Subcutaneous abdominal adipose tissue (tissue), 5 donors: ENCODE measurements around the gene CUX1.

Experiments used
- H3K27ac ChIP-seq: one replicate; pipeline ENCODE4 v1.7.0; 2013; ENCODE audit warnings: low read depth, mild to moderate bottlenecking, inconsistent platforms, low read length, moderate library complexity
- H3K27me3 ChIP-seq, 5 donors: one replicate each; pipeline ENCODE4 v1.7.0; 2013; ENCODE audit warnings: low read length in 5 of 5, inconsistent platforms in 1 of 5; ENCODE audit not compliant: control insufficient read depth in 5 of 5, insufficient read depth in 4 of 5
- H3K36me3 ChIP-seq, 5 donors: one replicate each; pipeline ENCODE4 v1.7.0; 2013; ENCODE audit warnings: low read length in 5 of 5; ENCODE audit not compliant: control insufficient read depth in 5 of 5, insufficient read depth in 5 of 5
- H3K4me1 ChIP-seq, 5 donors: one replicate each; pipeline ENCODE4 v1.7.0; 2013; ENCODE audit warnings: low read length in 5 of 5, mild to moderate bottlenecking in 3 of 5, moderate library complexity in 1 of 5; ENCODE audit not compliant: control insufficient read depth in 5 of 5, insufficient read depth in 5 of 5
- H3K4me3 ChIP-seq, 5 donors: one replicate each; pipeline ENCODE4 v1.7.0; 2013; ENCODE audit warnings: low read length in 5 of 5, low read depth in 1 of 5
- H3K9ac ChIP-seq, 5 donors: one replicate each; pipeline ENCODE4 v1.7.0; 2013; ENCODE audit warnings: low read length in 5 of 5, mild to moderate bottlenecking in 4 of 5, moderate library complexity in 3 of 5
- H3K9me3 ChIP-seq, 5 donors: one replicate each; pipeline ENCODE4 v1.7.0; 2013; ENCODE audit warnings: low read length in 5 of 5; ENCODE audit not compliant: control insufficient read depth in 5 of 5
- donor health status: healthy.
- donor health status: healthy.
- donor health status: healthy.
- donor health status: healthy.
- donor health status: healthy.

The CUX1 gene

DNA sequence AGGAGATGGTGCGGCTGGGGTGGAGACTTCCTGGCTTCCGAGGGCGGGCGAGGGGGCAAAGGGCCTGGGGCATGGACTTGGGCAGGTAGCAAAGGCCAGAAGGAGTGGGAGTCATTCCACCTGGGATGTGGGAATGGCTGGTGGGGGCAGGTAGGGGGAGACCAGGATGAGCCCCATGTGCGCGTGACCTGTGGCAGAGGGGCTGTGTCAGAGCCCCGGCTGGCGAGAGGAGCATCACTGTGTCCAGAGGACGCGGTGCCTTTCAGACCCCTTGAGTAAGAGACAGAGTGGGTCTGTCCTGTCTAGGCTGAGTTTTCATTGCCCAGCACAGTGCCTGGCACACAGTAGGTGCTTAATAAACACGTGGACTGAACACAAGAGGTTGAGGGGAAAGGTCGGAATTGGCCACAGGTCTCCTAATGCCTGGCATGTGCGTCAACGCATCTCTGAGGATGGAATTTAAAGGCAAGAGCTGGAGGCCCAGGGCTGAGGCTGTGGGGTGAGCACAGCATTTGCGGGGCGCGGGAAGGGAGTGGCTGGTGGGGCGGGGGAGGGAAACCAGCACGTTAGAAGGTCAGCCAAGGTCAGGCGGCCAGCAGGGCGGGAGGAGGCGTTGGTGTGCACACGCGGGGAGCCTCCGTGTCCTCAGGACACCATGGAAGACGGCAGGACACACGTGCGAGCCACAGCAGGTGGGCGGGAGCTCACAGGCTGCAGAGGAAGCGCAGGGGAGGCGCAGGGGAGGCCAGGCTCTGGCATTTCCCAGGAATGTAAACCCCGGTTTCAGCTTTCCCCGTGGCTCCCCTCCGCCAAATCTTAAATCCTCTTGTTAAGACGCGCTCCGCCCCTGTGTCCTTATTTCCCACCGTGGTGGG lies 51.8 kb downstream of the CUX1 start:
- no peaks in the 10 kb centered on the region for H3K9me3 ChIP-seq
- H3K4me3 ChIP-seq = no peak overlapping the region
- H3K27me3 ChIP-seq = no peaks in the 10 kb centered on the region
- H3K27ac ChIP-seq = no peak overlapping the region
- no peak overlapping the region for H3K9ac ChIP-seq
- H3K36me3 ChIP-seq = no peaks in the 10 kb centered on the region
- H3K4me1 ChIP-seq = peaks cover 0 to 4% (median 0%) of the 10 kb centered on the region in 5 donors

DNA sequence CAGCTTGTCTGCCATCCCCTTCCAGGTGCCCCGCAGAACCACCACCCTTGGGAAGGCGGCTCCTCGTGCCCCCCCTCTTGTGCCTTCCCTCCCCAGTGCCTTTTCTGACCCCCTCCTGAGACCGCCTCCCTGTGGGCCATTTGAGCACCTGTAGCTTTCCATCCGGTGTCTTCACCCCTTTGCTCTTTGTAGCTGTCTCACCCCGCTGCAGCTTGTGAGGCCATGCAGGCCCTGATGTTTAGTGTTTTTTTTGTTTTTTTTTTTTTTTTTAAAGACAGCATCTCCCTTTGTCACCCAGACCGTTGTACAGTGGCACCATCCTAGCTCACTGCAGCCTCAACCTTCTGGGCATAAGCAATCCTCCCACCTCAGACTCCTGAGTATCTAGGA lies 52.5 kb downstream of the CUX1 start:
- Histone ChIP-seq H3K36me3 (no peaks in the 10 kb centered on the region), H3K4me1 (peaks cover 0 to 4% (median 0%) of the 10 kb centered on the region in 5 donors), H3K27me3 (no peaks in the 10 kb centered on the region), H3K9me3 (no peaks in the 10 kb centered on the region), H3K27ac (no peak overlapping the region), H3K4me3 (no peak overlapping the region), H3K9ac (no peak overlapping the region)

DNA sequence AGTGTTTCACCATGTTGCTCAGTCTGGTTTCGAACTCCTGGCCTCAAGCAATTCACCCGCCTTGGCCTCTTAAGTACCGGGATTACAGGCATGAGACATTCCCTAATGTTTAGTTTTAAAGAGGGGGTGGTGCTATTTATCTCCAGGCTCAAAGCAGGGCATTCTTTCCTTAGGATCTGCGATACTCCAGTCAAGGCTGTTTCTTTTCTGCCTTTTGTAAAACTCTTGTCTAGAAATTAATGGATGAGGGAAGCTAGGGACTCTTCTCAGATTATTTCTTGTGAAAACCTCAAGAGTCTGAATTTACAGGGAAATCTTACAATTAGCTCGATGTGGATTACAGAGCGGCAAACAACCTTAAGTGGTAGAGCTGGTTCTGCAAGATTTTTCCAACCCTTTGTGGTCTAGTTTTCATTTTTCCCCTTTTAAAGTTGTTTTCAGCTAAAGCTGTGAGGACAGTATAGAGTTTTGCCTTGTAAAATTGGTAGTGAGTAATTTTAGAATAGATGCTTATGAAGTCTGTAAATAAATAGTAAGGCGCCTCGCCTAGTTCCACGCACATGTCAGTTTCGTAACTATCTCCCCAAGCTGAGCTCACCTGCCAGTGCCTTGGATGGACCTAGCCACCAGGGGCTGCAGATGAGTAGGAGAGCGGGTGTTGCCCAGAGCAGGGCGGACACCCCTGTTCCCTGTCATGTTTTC lies 53.1 kb downstream of the CUX1 start:
- no peak overlapping the region for H3K27ac ChIP-seq
- H3K36me3 ChIP-seq = no peaks in the 10 kb centered on the region
- H3K9me3 ChIP-seq = no peaks in the 10 kb centered on the region
- no peaks in the 10 kb centered on the region for H3K27me3 ChIP-seq
- H3K4me1 ChIP-seq = peaks cover 0 to 4% (median 0%) of the 10 kb centered on the region in 5 donors
- no peak overlapping the region for H3K9ac ChIP-seq
- no peak overlapping the region for H3K4me3 ChIP-seq

DNA sequence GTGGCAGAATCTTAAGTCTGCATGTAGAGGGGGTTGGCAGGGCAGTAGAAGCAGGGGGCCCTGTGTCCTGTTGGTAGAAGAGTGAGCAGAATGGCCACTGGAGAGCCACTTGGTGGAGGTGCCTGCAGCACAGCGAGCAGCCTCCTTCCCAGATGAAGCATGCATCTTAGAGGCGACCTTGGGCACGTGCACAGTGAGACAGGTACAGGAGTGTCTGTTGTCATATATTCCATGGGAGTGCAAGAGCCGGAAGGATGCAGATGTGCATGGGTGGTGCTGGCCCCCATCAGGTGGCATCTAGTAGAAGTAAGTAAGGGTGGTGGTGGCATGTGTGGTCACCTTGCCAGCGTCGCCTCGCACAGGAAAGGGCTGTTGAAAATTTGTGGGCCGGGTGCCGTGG lies 53.9 kb downstream of the CUX1 start:
- Histone ChIP-seq H3K27ac (no peak overlapping the region), H3K4me3 (no peak overlapping the region), H3K4me1 (peaks cover 0 to 4% (median 0%) of the 10 kb centered on the region in 5 donors), H3K9ac (no peak overlapping the region), H3K36me3 (no peaks in the 10 kb centered on the region), H3K27me3 (no peaks in the 10 kb centered on the region), H3K9me3 (no peaks in the 10 kb centered on the region)

DNA sequence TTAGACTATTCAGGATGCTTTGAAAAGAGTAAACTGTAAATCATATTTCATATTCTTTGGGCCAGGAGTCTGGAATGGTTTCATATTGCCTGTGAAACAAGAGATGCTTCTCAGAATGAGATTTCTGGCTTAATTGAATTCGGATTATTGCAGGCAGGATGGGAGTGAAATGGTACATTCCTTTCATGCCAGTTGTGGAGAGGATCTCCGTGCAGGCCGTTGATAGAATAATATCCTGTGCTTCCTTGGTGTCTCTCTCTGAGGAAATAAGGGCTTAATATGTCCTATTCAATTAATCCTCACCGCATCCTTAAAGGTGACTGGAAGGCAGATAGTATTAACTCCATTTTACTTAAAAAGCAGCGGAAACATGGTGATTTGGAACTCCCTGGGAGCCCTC lies 56.6 kb downstream of the CUX1 start:
- no peaks in the 10 kb centered on the region for H3K27me3 ChIP-seq
- H3K9me3 ChIP-seq = no peaks in the 10 kb centered on the region
- no peak overlapping the region for H3K9ac ChIP-seq
- no peaks in the 10 kb centered on the region for H3K36me3 ChIP-seq
- peaks cover 0 to 4% (median 0%) of the 10 kb centered on the region in 5 donors for H3K4me1 ChIP-seq
- no peak overlapping the region for H3K4me3 ChIP-seq
- H3K27ac ChIP-seq = no peak overlapping the region

DNA sequence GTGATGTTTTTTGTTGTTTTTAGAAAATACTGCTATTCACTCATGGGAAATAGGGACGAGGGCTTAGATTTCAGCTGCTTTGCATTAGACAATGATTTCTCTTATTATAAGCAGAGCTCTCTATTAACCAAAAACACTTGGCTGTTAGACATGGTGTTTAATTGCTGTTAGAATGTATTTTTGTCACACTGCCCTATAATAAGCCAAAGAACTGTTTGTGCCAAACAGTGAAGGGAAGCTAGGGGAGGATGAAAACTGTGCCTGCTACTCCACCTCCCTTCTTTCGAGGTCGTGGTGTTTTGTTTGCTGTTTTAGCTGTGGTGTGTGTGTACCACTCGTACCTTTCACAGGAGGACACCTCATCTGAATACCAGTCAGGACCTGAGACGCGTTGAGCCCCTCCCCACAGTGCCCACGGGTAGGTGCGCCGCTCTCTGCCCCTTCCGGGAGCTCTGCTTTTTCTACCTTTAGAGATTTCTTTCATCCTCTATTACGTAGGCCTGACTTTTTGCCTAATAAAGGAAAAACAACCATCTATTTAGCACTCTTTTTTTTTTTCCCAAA lies 57.9 kb downstream of the CUX1 start:
- Histone ChIP-seq H3K36me3 (no peaks in the 10 kb centered on the region), H3K4me3 (no peak overlapping the region), H3K4me1 (peaks cover 0 to 4% (median 0%) of the 10 kb centered on the region in 5 donors), H3K9ac (no peak overlapping the region), H3K27ac (no peak overlapping the region), H3K9me3 (no peaks in the 10 kb centered on the region), H3K27me3 (no peaks in the 10 kb centered on the region)

DNA sequence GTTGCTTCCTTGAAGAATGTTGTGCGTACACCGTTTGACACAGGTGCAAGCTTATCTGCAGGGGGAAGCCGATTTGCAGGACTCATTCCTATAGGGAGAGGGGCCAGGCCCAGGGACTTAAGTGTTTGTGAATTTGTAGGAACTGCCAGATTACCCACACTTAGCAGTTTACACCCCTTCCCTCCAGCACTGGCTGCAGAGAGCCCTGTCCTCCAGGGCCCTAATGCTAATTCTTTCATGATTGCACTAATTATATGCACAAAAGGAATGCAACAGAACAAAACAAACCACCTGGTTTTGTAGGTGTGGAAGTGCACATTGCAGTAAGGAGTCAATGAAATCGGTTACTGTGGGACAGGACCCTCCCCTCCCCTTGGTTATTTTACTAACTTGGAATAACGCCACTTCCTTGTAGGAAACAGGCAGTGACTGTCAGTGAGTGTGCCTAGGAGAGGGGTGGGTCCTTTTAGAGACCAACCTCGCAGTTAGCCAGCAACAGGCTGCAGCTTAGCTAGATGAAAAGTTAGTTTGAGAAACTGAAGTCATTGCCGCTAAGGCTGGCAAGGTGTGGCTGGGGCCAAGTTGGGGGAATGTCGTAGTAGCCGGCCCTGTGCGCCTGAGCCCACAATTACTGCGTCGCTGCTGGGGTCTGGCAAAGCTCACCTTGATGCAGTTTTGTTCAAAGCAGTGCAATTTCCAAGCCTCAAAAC lies 60.6 kb downstream of the CUX1 start:
- no peak overlapping the region for H3K27ac ChIP-seq
- H3K36me3 ChIP-seq = no peaks in the 10 kb centered on the region
- H3K4me3 ChIP-seq = no peak overlapping the region
- H3K9me3 ChIP-seq = no peaks in the 10 kb centered on the region
- no peak overlapping the region for H3K9ac ChIP-seq
- H3K27me3 ChIP-seq = no peaks in the 10 kb centered on the region
- peaks cover 3 to 18% (median 15%) of the 10 kb centered on the region in 5 donors for H3K4me1 ChIP-seq

DNA sequence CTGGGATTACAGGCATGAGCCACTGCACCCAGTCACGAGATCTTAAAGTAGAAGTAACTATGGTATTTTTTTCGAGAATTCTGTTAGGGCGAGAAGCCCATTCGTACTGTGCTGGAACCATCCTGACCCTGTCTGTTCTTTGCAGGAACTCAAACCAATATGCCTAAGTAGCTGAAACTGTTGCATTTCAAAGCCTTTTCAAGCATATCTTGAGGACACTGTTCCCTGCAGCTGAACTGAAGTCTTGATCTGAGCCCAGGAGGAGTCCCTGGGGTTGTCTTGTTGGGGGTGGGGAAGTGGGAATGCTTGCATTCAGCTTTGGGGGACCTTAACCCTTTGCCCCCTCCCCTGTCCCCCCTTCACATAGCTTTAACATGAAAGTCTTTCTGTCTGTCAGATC lies 61.5 kb downstream of the CUX1 start:
- Histone ChIP-seq H3K9ac (no peak overlapping the region), H3K27me3 (no peaks in the 10 kb centered on the region), H3K4me1 (peaks cover 3 to 21% (median 18%) of the 10 kb centered on the region in 5 donors), H3K9me3 (no peaks in the 10 kb centered on the region), H3K4me3 (no peak overlapping the region), H3K36me3 (no peaks in the 10 kb centered on the region), H3K27ac (no peak overlapping the region)

DNA sequence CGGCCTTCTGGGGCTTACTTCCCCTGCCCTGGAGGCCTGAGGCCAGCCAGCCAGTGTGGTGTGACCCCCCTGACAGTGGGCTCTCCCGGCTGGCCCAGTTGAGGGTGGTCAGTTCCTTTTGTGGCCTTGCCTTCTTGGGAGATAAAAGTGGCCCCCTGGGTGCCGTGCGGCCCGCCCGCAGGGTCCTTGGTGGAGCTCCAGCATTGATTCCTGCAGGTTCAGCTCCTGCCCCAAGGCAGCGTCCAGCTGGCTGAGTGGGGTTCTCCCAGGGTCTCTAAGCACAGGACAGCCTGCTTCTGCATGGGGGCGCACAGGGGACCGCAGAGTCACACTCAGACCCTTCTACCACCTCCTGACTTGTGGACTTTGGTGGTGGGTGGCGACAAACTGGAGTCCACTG lies 62.1 kb downstream of the CUX1 start:
- H3K9ac ChIP-seq = no peak overlapping the region
- H3K4me1 ChIP-seq = peaks cover 3 to 21% (median 17%) of the 10 kb centered on the region in 5 donors
- no peaks in the 10 kb centered on the region for H3K9me3 ChIP-seq
- H3K36me3 ChIP-seq = no peaks in the 10 kb centered on the region
- H3K27ac ChIP-seq = no peak overlapping the region
- no peak overlapping the region for H3K4me3 ChIP-seq
- H3K27me3 ChIP-seq = no peaks in the 10 kb centered on the region
